Measurements from ENCODE around the gene SH3TC1.

The SH3TC1 gene

DNA sequence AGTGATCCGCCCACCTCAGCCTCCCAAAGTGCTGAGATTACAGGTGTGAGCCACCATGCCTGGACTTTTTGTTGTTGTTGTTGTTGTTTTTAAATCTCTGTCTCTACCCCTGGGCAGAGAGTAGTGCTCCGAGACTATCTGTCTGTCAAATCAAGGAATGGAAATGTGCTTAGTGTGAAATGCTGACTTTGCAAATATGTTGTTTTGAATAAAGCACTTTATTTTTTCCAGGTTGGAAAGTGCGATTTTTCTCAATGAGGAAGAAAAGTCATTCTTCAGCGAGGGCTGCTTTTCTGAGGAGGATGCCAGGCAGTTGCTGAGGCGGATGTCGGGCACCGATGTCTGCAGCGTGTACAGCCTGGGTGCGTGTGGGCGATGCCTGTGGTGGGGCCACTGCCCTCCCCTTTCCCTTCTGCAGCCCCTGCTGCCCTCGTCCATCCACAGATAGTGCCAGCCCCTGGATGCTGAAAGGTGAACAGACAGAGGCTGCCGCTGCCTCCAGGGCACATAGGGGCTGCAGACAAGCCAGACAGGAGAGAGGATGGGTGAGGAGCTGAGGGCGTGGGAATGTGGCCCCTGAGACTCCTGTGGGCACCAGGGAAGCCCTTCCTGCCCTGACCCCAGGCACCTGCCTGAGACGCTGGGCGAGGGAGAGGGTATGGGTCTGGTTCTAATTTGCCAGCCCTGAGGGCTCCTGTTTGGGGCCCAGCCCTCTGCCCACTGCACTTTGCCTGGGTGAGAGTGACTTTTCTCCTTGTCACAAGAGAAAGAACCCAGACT is 23.7 kb downstream of the SH3TC1 start:
- Mint-ChIP-seq H3K4me1 (peaks cover 18% of the 10 kb centered on the region), H3K27me3 (no peaks in the 10 kb centered on the region), H3K27ac (no peak overlapping the region), H3K36me3 (peaks cover 7% of the 10 kb centered on the region), H3K9me3 (no peaks in the 10 kb centered on the region), H3K4me3 (no peak overlapping the region)

DNA sequence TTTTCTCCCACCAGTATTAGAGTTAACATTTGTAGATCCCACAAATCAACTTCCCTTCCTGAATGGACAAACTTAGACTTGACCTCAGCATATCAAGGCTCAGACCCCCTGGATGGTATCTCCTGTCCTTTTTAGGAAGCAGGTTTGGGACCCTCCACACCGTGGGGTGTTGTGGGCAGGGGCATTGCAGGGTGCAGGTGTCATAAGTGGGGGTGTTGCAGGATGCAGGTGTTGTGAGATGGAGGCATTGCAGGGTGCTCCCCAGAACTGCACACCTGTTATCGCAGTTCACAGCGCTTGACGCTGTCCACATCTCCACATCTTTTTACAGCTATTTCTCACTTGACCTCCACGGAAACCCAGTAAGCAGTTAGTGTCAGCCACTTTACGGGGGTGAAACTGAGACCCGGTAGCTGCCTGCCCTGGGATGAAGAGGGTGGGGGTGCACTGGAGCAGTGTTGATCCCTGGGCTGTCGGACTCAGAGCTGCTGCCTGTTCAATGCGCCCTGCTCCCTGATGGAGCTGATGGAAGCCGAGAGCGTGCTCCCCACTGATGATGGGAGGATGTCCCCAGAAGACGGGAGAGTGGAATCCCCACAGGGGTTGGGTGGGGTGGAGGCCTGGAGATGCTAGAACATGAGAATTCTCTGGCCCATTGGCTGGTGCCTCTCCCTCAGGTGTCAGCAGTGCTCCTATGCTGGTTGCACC is 25.3 kb downstream of the SH3TC1 start:
- H3K4me1 Mint-ChIP-seq: peaks cover 29% of the 10 kb centered on the region
- no peak overlapping the region for H3K4me3 Mint-ChIP-seq
- H3K36me3 Mint-ChIP-seq: peaks cover 7% of the 10 kb centered on the region
- H3K27me3 Mint-ChIP-seq: no peaks in the 10 kb centered on the region
- no peaks in the 10 kb centered on the region for H3K9me3 Mint-ChIP-seq
- no peak overlapping the region for H3K27ac Mint-ChIP-seq

- H3K9me3 Mint-ChIP-seq: no peaks in the 10 kb centered on the region
- no peak overlapping the region for H3K27ac Mint-ChIP-seq
- H3K36me3 Mint-ChIP-seq: peaks cover 5% of the 10 kb centered on the region
- no peak overlapping the region for H3K4me3 Mint-ChIP-seq
- peaks cover 29% of the 10 kb centered on the region for H3K4me1 Mint-ChIP-seq
- H3K27me3 Mint-ChIP-seq: no peaks in the 10 kb centered on the region
Observed at GRCh38 chr4:8224975-8225625, 26.0 kb downstream of the SH3TC1 start.

- Mint-ChIP-seq H3K27me3 (no peaks in the 10 kb centered on the region), H3K4me1 (peaks cover 30% of the 10 kb centered on the region), H3K4me3 (no peak overlapping the region), H3K27ac (no peak overlapping the region), H3K36me3 (peaks cover 3% of the 10 kb centered on the region), H3K9me3 (no peaks in the 10 kb centered on the region)
Observed at GRCh38 chr4:8225706-8226443, 26.8 kb downstream of the SH3TC1 start.

- H3K9me3 Mint-ChIP-seq: no peaks in the 10 kb centered on the region
- H3K36me3 Mint-ChIP-seq: no peaks in the 10 kb centered on the region
- H3K27me3 Mint-ChIP-seq: no peaks in the 10 kb centered on the region
- H3K4me1 Mint-ChIP-seq: peaks cover 23% of the 10 kb centered on the region
- no peak overlapping the region for H3K4me3 Mint-ChIP-seq
- no peak overlapping the region for H3K27ac Mint-ChIP-seq
Observed at GRCh38 chr4:8227201-8227770, 28.2 kb downstream of the SH3TC1 start.

DNA sequence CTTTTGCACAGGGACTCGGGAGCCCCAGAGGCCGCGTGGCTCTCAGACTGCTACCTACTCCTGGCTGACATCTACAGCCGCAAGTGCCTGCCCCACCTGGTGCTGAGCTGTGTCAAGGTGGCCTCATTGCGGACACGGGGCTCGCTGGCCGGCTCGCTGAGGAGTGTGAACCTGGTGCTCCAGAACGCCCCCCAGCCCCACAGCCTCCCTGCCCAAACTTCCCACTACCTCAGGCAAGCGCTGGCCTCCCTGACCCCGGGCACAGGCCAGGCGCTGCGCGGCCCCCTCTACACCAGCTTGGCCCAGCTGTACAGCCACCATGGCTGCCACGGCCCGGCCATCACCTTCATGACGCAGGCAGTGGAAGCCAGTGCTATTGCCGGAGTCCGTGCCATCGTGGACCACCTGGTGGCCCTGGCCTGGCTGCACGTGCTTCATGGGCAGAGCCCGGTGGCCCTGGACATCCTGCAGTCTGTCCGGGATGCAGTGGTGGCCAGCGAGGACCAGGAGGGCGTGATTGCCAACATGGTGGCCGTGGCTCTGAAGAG is 28.8 kb downstream of the SH3TC1 start:
- Mint-ChIP-seq H3K4me3 (no peak overlapping the region), H3K4me1 (peaks cover 23% of the 10 kb centered on the region), H3K27ac (no peak overlapping the region), H3K36me3 (no peaks in the 10 kb centered on the region), H3K27me3 (no peaks in the 10 kb centered on the region), H3K9me3 (no peaks in the 10 kb centered on the region)

- peak overlapping the region; percentile 93 for H3K27ac Mint-ChIP-seq
- H3K36me3 Mint-ChIP-seq: no peaks in the 10 kb centered on the region
- peak overlapping the region; percentile 78 for H3K4me3 Mint-ChIP-seq
- H3K4me1 Mint-ChIP-seq: peaks cover 23% of the 10 kb centered on the region
- H3K27me3 Mint-ChIP-seq: no peaks in the 10 kb centered on the region
- H3K9me3 Mint-ChIP-seq: no peaks in the 10 kb centered on the region
Observed at GRCh38 chr4:8228319-8229250, 29.5 kb downstream of the SH3TC1 start.

GRCh38 chr4:8229331-8229975 is 30.4 kb downstream of the SH3TC1 start:
- peaks cover 23% of the 10 kb centered on the region for H3K4me1 Mint-ChIP-seq

DNA sequence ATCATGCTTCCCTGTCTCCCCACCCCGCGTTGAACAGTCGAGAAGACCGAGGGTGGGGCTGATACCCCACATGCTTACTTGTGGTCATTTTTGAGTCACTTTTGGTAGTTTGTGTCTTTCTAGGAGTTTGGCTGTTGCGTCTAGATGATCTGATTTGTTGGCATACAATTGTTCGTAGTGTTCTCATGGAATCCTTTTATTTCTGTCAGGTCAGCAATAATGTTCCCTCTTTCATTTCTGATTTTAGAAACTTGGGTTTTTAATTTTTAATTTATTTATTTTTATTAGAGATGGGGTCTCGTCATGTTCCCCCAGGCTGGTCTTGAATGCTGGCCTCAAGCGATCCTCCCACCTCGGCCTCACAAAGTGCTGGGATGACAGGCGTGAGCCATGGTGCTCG is 30.9 kb downstream of the SH3TC1 start:
- Mint-ChIP-seq H3K27ac (no peak overlapping the region), H3K9me3 (no peaks in the 10 kb centered on the region), H3K4me3 (no peak overlapping the region), H3K4me1 (peaks cover 23% of the 10 kb centered on the region), H3K27me3 (no peaks in the 10 kb centered on the region), H3K36me3 (no peaks in the 10 kb centered on the region)

More at GRCh38 chr4:8229331-8229975, 30.4 kb downstream of the SH3TC1 start:
- H3K36me3 Mint-ChIP-seq: no peaks in the 10 kb centered on the region
- peak overlapping the region; percentile 78 for H3K4me3 Mint-ChIP-seq
- no peaks in the 10 kb centered on the region for H3K9me3 Mint-ChIP-seq
- H3K27me3 Mint-ChIP-seq: no peaks in the 10 kb centered on the region
- peak overlapping the region; percentile 93 for H3K27ac Mint-ChIP-seq

GRCh38 chr4:8230891-8231290 is 31.8 kb downstream of the SH3TC1 start:
- no peak overlapping the region for H3K27ac Mint-ChIP-seq
- no peaks in the 10 kb centered on the region for H3K9me3 Mint-ChIP-seq
- H3K4me3 Mint-ChIP-seq: no peak overlapping the region
- no peaks in the 10 kb centered on the region for H3K36me3 Mint-ChIP-seq
- no peaks in the 10 kb centered on the region for H3K27me3 Mint-ChIP-seq
- peaks cover 23% of the 10 kb centered on the region for H3K4me1 Mint-ChIP-seq

GRCh38 chr4:8231551-8232049 is 32.5 kb downstream of the SH3TC1 start:
- H3K4me3 Mint-ChIP-seq: no peak overlapping the region
- no peaks in the 10 kb centered on the region for H3K36me3 Mint-ChIP-seq
- H3K27ac Mint-ChIP-seq: no peak overlapping the region
- peaks cover 21% of the 10 kb centered on the region for H3K4me1 Mint-ChIP-seq
- no peaks in the 10 kb centered on the region for H3K9me3 Mint-ChIP-seq
- H3K27me3 Mint-ChIP-seq: no peaks in the 10 kb centered on the region

- Mint-ChIP-seq H3K9me3 (no peaks in the 10 kb centered on the region), H3K4me1 (peaks cover 18% of the 10 kb centered on the region), H3K27me3 (no peaks in the 10 kb centered on the region), H3K27ac (no peak overlapping the region), H3K36me3 (no peaks in the 10 kb centered on the region), H3K4me3 (no peak overlapping the region)
Observed at GRCh38 chr4:8232748-8233147, 33.7 kb downstream of the SH3TC1 start.

DNA sequence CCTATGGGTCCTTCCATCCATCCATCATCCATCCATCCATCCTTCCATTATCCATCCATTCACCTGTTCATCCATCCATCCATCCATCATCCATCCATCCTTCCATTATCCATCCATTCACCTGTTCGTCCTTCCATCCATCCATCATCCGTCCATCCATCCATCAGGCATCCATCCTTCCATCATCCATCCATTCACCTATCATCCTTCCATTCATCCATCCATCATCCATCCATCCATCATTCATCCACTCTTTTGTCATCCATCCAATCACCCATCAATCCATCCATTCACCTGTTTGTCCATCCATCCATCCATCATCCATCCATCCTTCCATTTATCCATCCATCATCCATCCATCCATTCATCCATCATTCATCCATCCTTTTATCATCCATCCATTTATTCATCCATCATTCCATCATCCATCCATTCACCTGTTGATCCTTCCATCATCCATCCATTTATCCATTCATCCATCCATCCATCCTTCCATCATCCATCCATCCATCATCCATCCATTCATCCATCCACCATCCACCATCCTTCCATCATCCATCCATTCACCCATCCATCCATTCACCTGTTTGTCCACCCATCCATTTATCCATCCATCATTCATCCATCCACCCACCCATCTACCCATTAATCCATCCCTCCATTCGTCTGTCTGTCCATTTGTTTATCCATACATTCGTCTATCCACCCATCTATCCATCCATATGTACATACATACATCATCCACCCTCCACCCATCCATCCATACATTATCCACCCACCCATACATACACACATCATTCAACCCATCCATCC is 34.8 kb downstream of the SH3TC1 start:
- no peak overlapping the region for H3K27ac Mint-ChIP-seq
- H3K9me3 Mint-ChIP-seq: no peaks in the 10 kb centered on the region
- H3K36me3 Mint-ChIP-seq: no peaks in the 10 kb centered on the region
- H3K27me3 Mint-ChIP-seq: no peaks in the 10 kb centered on the region
- H3K4me1 Mint-ChIP-seq: peaks cover 13% of the 10 kb centered on the region
- H3K4me3 Mint-ChIP-seq: no peak overlapping the region

Measured in activated naive CD4-positive, alpha-beta T cell treated with anti-CD3 and anti-CD28 coated beads, Interleukin-2, amount 50 U/mL, for 24 hours (primary cell).